Measurements from ENCODE around the gene RFNG. TPM values are rescaled to one million over a fixed set of nuclear protein-coding genes. Genes with fewer than 3 reads are reported as not detected.

The RFNG gene
- total RNA-seq, 1 donor from 2014 or later: 40.2 TPM

DNA sequence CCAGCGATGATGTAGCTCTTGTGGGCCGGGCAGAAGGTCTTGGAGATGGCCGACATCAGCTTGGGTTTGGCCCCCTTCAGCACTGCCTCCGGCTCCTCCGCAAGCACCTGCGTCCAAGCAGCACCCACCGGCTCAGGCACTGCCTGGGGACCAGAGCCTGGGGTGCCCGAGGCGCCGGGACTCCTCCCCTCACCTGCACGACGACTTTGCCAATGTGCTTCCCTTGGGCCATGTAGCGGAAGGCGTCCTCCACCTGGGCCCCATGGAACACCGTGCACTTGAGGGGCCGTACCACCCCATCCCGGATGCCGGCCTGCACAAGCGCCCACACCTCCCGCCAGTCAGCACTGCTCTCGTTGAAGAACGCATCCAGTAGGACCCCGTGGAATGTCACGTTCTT is 31.4 kb upstream of the RFNG start:
- no peaks in the 10 kb centered on the region for H3K27me3 Mint-ChIP-seq (ENCODE audit: low read depth, unreplicated experiment)
- TF ChIP-seq, protein P1, sequence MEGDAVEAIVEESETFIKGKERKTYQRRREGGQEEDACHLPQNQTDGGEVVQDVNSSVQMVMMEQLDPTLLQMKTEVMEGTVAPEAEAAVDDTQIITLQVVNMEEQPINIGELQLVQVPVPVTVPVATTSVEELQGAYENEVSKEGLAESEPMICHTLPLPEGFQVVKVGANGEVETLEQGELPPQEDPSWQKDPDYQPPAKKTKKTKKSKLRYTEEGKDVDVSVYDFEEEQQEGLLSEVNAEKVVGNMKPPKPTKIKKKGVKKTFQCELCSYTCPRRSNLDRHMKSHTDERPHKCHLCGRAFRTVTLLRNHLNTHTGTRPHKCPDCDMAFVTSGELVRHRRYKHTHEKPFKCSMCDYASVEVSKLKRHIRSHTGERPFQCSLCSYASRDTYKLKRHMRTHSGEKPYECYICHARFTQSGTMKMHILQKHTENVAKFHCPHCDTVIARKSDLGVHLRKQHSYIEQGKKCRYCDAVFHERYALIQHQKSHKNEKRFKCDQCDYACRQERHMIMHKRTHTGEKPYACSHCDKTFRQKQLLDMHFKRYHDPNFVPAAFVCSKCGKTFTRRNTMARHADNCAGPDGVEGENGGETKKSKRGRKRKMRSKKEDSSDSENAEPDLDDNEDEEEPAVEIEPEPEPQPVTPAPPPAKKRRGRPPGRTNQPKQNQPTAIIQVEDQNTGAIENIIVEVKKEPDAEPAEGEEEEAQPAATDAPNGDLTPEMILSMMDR (IDR thresholded peaks at IDR 0.05; ENCODE audit: insufficient read depth, low read depth, low read length): no peak
- TF ChIP-seq EZH2 (IDR thresholded peaks at IDR 0.05; ENCODE audit: insufficient read depth, low read length): no peak
- H4K20me1 ChIP-seq (ENCODE audit: insufficient read depth, low read length): peaks cover 72% of the 10 kb centered on the region
- no peaks in the 10 kb centered on the region for H3K4me1 Mint-ChIP-seq (ENCODE audit: low read depth, unreplicated experiment)
- DNase-seq (ENCODE audit: low read depth) (no peak), FAIRE-seq (no peak)
- no peaks in the 10 kb centered on the region for H3K9me3 Mint-ChIP-seq (ENCODE audit: unreplicated experiment)
- H3K36me3 ChIP-seq (ENCODE audit: insufficient read depth, low read length): peaks cover 2% of the 10 kb centered on the region
- H3K36me3 Mint-ChIP-seq (ENCODE audit: low read depth, unreplicated experiment): peaks cover 2% of the 10 kb centered on the region
- H3K9me3 ChIP-seq (ENCODE audit: insufficient read depth, low read depth, low read length): no peaks in the 10 kb centered on the region
- no peaks in the 10 kb centered on the region for H3K79me2 ChIP-seq (ENCODE audit: insufficient read depth, low read length)
- H3K27ac ChIP-seq (ENCODE audit: low read depth, low read length): no peak overlapping the region
- H3K4me3 Mint-ChIP-seq (ENCODE audit: unreplicated experiment): no peak overlapping the region
- H3K27ac Mint-ChIP-seq (ENCODE audit: unreplicated experiment): no peak overlapping the region
- no peak overlapping the region for H3K4me2 ChIP-seq (ENCODE audit: low read length)
- no peak overlapping the region for H2AFZ ChIP-seq (ENCODE audit: low read depth, low read length)
- H3K4me1 ChIP-seq (ENCODE audit: insufficient read depth, low read length): no peaks in the 10 kb centered on the region
- H3K27me3 ChIP-seq (ENCODE audit: insufficient read depth, low read length): no peaks in the 10 kb centered on the region
- no peak overlapping the region for H3K9ac ChIP-seq (ENCODE audit: low read length)
- no peak overlapping the region for H3K4me3 ChIP-seq (ENCODE audit: insufficient read depth, low read depth, low read length)

DNA sequence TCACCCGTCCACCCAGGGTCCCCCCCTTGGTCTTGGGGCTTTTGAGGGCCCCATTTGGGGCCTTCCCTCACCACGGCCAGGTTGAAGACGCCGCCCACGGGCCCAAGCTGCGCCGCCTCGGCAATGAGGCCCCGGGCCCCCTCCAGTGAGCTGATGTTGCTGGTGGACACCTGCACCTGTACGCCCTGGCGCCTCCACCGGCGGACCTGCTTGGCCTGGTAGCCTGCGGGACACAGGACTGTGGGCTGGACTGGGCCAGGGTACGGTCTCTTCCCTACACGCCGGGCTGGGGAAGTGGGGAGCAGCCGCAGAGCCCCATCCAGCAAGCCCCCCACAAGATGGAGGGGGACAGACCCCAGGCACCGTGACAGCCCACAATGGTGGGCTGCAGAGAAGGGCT is 30.8 kb upstream of the RFNG start:
- peaks cover 2% of the 10 kb centered on the region for H3K36me3 Mint-ChIP-seq (ENCODE audit: low read depth, unreplicated experiment)

DNA sequence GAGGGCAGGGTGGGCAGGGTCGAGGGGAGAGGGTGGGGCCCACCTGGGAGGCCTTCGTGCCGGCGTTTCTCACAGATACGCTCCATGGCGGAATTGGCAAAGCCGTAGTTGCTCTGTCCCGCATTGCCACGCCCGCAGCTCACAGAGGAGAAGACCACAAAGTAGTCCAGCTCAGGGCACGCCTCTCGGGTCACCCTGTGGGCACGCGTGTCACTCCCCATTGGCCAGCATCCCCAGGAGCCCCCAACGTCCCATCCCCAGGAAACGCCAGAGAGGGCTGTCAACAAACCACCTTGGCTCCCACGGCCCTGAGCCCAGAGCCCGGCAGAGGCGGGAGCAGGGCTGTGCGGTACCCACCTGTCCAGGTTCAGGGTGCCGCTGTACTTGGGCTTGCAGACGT is 30.4 kb upstream of the RFNG start:
- no peak overlapping the region for H2AFZ ChIP-seq (ENCODE audit: low read depth, low read length)
- TF ChIP-seq EZH2 (IDR thresholded peaks at IDR 0.05; ENCODE audit: insufficient read depth, low read length): no peak
- TF ChIP-seq, protein P1 (IDR thresholded peaks at IDR 0.05; ENCODE audit: insufficient read depth, low read depth, low read length): no peak
- no peaks in the 10 kb centered on the region for H3K79me2 ChIP-seq (ENCODE audit: insufficient read depth, low read length)
- Mint-ChIP-seq H3K27ac (ENCODE audit: unreplicated experiment) (no peak overlapping the region), H3K4me1 (ENCODE audit: low read depth, unreplicated experiment) (no peaks in the 10 kb centered on the region), H3K36me3 (ENCODE audit: low read depth, unreplicated experiment) (peaks cover 2% of the 10 kb centered on the region), H3K27me3 (ENCODE audit: low read depth, unreplicated experiment) (no peaks in the 10 kb centered on the region), H3K4me3 (ENCODE audit: unreplicated experiment) (no peak overlapping the region), H3K9me3 (ENCODE audit: unreplicated experiment) (no peaks in the 10 kb centered on the region)
- FAIRE-seq (no peak), DNase-seq (ENCODE audit: low read depth) (no peak)
- peaks cover 68% of the 10 kb centered on the region for H4K20me1 ChIP-seq (ENCODE audit: insufficient read depth, low read length)
- H3K27ac ChIP-seq (ENCODE audit: low read depth, low read length): no peak overlapping the region
- no peak overlapping the region for H3K9ac ChIP-seq (ENCODE audit: low read length)
- no peaks in the 10 kb centered on the region for H3K9me3 ChIP-seq (ENCODE audit: insufficient read depth, low read depth, low read length)
- no peaks in the 10 kb centered on the region for H3K27me3 ChIP-seq (ENCODE audit: insufficient read depth, low read length)
- H3K36me3 ChIP-seq (ENCODE audit: insufficient read depth, low read length): no peaks in the 10 kb centered on the region
- no peak overlapping the region for H3K4me3 ChIP-seq (ENCODE audit: insufficient read depth, low read depth, low read length)
- no peak overlapping the region for H3K4me2 ChIP-seq (ENCODE audit: low read length)
- H3K4me1 ChIP-seq (ENCODE audit: insufficient read depth, low read length): no peaks in the 10 kb centered on the region

More for the DNA sequence above, 30.8 kb upstream of the RFNG start:
- H3K27me3 Mint-ChIP-seq (ENCODE audit: low read depth, unreplicated experiment): no peaks in the 10 kb centered on the region
- Histone ChIP-seq H3K4me3 (ENCODE audit: insufficient read depth, low read depth, low read length) (no peak overlapping the region), H3K27me3 (ENCODE audit: insufficient read depth, low read length) (no peaks in the 10 kb centered on the region), H3K4me2 (ENCODE audit: low read length) (no peak overlapping the region), H3K79me2 (ENCODE audit: insufficient read depth, low read length) (no peaks in the 10 kb centered on the region), H3K27ac (ENCODE audit: low read depth, low read length) (no peak overlapping the region), H2AFZ (ENCODE audit: low read depth, low read length) (no peak overlapping the region), H4K20me1 (ENCODE audit: insufficient read depth, low read length) (peaks cover 73% of the 10 kb centered on the region), H3K36me3 (ENCODE audit: insufficient read depth, low read length) (no peaks in the 10 kb centered on the region), H3K9ac (ENCODE audit: low read length) (no peak overlapping the region), H3K9me3 (ENCODE audit: insufficient read depth, low read depth, low read length) (no peaks in the 10 kb centered on the region), H3K4me1 (ENCODE audit: insufficient read depth, low read length) (no peaks in the 10 kb centered on the region)
- DNase-seq (ENCODE audit: low read depth) (no peak), FAIRE-seq (no peak)
- no peak for TF ChIP-seq EZH2 (IDR thresholded peaks at IDR 0.05; ENCODE audit: insufficient read depth, low read length)
- TF ChIP-seq, protein P1 (IDR thresholded peaks at IDR 0.05; ENCODE audit: insufficient read depth, low read depth, low read length): no peak
- H3K27ac Mint-ChIP-seq (ENCODE audit: unreplicated experiment): no peak overlapping the region
- no peak overlapping the region for H3K4me3 Mint-ChIP-seq (ENCODE audit: unreplicated experiment)
- H3K4me1 Mint-ChIP-seq (ENCODE audit: low read depth, unreplicated experiment): no peaks in the 10 kb centered on the region
- no peaks in the 10 kb centered on the region for H3K9me3 Mint-ChIP-seq (ENCODE audit: unreplicated experiment)
